Gastroesophageal sphincter (tissue), 4 donors: Measurements from ENCODE around the gene CAMKK1. TPM values are rescaled to one million over a fixed set of nuclear protein-coding genes. Genes with fewer than 3 reads are reported as not detected.
A peak's percentile ranks its signal among the peaks of the same experiment; 100 is the strongest.
"Not testable (repeated sequence)": the region's sequence is repeated elsewhere in the genome, so short reads cannot be mapped to it uniquely, and the experiment has no call there.

Experiments
- ATAC-seq: fragments of 150-250 bp; one replicate; pipeline ENCODE4 v1.9.1; 2016; ENCODE audit warnings: mild to moderate bottlenecking, moderate library complexity
- H3K27ac ChIP-seq, 4 donors: fragments of 200-600 bp; sonication (generic) in 3 of 4; 1 replicate in 3 of 4; 2 replicates in 1 of 4; pipeline ENCODE4 v1.5.1; 2016 to 2019
- H3K27me3 ChIP-seq: fragments of 200-600 bp; sonication (generic); one replicate; pipeline ENCODE4 v1.5.1; 2019
- H3K36me3 ChIP-seq, 2 donors: fragments of 200-600 bp; sonication (generic); one replicate each; pipeline ENCODE4 v1.5.1; 2019; ENCODE audit warnings: control low read depth in 1 of 2
- H3K4me1 ChIP-seq, 3 donors: fragments of 200-600 bp; sonication (generic); 1 replicate in 2 of 3; 2 replicates in 1 of 3; pipeline ENCODE4 v1.5.1; 2016 to 2019; ENCODE audit warnings: control low read depth in 2 of 3
- H3K4me3 ChIP-seq, 2 donors: fragments of 200-600 bp; sonication (generic); one replicate each; pipeline ENCODE4 v1.5.1; 2019; ENCODE audit warnings: mild to moderate bottlenecking in 1 of 2, moderate library complexity in 1 of 2
- H3K9me3 ChIP-seq, 3 donors: fragments of 200-600 bp; sonication (generic); one replicate each; pipeline ENCODE4 v1.5.1; 2017 to 2019; ENCODE audit warnings: control low read depth in 2 of 3
- CTCF ChIP-seq, 4 experiments: fragments of 200-600 bp in 2 of 4; fragments of 450-650 bp in 2 of 4; sonication (generic) in 1 of 4; IDR thresholded peaks; one replicate each; pipeline ENCODE4 v1.5.1; 2017 to 2019; ENCODE audit warnings: antibody characterized with exemption in 4 of 4, mild to moderate bottlenecking in 2 of 4, moderate library complexity in 2 of 4
- EP300 ChIP-seq: sonication (generic); formaldehyde crosslinking; IDR thresholded peaks from one replicate; pipeline ENCODE4 v1.6.1; 2017; ENCODE audit warnings: antibody characterized with exemption, mild to moderate bottlenecking
- POLR2A ChIP-seq, 2 donors: fragments of 450-650 bp; IDR thresholded peaks; one replicate each; pipeline ENCODE4 v1.6.1; 2017; ENCODE audit warnings: antibody characterized with exemption in 2 of 2, mild to moderate bottlenecking in 2 of 2, moderate library complexity in 1 of 2
- POLR2AphosphoS5 ChIP-seq: sonication (generic); formaldehyde crosslinking; IDR thresholded peaks from one replicate; pipeline ENCODE4 v1.6.1; 2017; ENCODE audit warnings: antibody characterized with exemption
- WGBS, 2 donors: methylation state at CpG; one replicate each; pipeline ENCODE4 v1.1.5; 2018; ENCODE audit warnings: low coverage in 1 of 2; 5-methylcytosine and 5-hydroxymethylcytosine counted together
- total RNA-seq, 4 donors: library from RNA; depleted of rRNA; stranded (reverse); fragments of >200 nt; gene quantifications; one replicate each; pipeline ENCODE4 v1.1.0, GENCODE V29; 2016

Gene CAMKK1
- total RNA-seq, 4 donors from 2014 or later = 3.4 to 7.1 (median 3.8) TPM

DNA sequence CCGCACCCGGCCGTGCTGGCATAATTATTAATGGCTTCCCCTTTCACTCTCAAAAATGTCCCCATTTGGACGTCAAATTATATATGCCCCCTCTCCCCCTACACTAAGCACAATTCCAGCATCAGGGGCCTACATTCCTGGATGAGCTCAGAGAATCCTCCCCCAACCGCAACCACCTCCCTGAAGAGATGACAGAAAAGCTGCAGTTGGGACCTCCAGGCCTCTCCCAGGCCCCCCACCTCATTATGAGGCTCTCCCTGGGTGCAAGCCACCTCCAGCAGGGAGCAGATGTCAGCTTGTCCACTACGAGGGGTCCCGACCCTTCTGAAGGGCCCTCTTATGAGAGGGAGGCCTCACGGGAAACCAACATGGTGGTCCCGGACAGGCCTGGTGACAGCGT, 28.3 kb downstream of the CAMKK1 start:
- ATAC-seq = no peak
- Histone ChIP-seq H3K4me3 (no peak overlapping the region), H3K4me1 (peaks cover 0 to 10% (median 0%) of the 10 kb centered on the region in 3 donors), H3K36me3 (peaks cover 0 to 33% of the 10 kb centered on the region in 2 donors), H3K9me3 (no peaks in the 10 kb centered on the region), H3K27ac (no peak overlapping the region), H3K27me3 (no peaks in the 10 kb centered on the region)
- WGBS, 2 donors = 90 to 100% methylated on average over 2 to 3 of the region's 10 CpGs
- TF ChIP-seq POLR2A (IDR thresholded peaks at IDR 0.05) (no peak), POLR2AphosphoS5 (no peak), EP300 (no peak), CTCF (IDR thresholded peaks at IDR 0.05) (no peak)

- H3K4me3 ChIP-seq = no peak overlapping the region
- peaks cover 0 to 26% of the 10 kb centered on the region in 2 donors for H3K36me3 ChIP-seq
- no peak for TF ChIP-seq EP300
- no peak for TF ChIP-seq POLR2AphosphoS5
- no peak for TF ChIP-seq CTCF (IDR thresholded peaks at IDR 0.05)
- no peak for TF ChIP-seq POLR2A (IDR thresholded peaks at IDR 0.05)
- H3K9me3 ChIP-seq = no peaks in the 10 kb centered on the region
- peaks cover 0 to 10% (median 0%) of the 10 kb centered on the region in 3 donors for H3K4me1 ChIP-seq
- 82 to 85% methylated on average over 7 to 9 of the region's 28 CpGs for WGBS, 2 donors
- no peak overlapping the region for H3K27ac ChIP-seq
- no peak for ATAC-seq
- no peaks in the 10 kb centered on the region for H3K27me3 ChIP-seq
Measured at GRCh38 chr17:3861761-3862681, 30.8 kb downstream of the CAMKK1 start.

DNA sequence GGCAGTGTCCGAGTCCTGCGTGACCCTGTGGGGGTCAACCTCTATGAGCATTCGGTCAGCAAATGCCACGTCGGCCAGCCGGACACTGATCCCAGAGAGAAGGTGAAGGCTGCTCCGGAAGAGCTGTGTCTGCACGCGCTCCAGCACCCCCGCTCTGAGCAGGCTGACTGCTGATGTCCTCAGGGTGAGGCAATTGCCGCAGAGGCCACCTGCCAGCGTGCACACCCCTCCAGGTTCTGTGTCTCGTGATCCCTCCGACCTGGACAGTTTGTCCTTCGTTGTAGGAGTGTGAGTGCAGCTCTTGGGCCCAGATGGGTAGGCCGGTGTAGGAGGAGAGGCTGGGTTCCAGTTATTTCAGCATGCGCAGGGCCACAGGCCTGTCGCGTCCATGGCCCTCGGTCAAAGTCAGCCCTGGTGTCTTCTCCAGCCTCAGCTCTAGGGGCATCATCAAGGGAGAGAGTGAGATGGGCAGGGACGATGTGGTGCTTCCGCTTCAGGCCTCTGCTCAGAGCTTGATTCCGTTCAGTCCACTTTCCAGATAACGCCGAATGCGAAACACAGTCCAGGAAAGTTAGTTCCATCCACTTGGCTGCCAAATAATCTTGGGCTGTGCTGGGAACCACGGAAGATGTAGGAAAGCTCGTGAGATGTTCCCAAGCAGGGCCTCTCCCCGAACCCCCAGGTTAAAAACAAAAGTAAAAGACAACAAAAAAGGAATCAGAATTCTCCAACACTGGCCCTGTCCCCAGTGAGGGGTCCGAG, 31.7 kb downstream of the CAMKK1 start:
- ATAC-seq = no peak
- 83 to 94% methylated on average over 7 to 11 of the region's 30 CpGs for WGBS, 2 donors
- no peaks in the 10 kb centered on the region for H3K9me3 ChIP-seq
- H3K27ac ChIP-seq = no peak overlapping the region
- H3K27me3 ChIP-seq = no peaks in the 10 kb centered on the region
- peaks cover 0 to 10% (median 0%) of the 10 kb centered on the region in 3 donors for H3K4me1 ChIP-seq
- no peak overlapping the region for H3K4me3 ChIP-seq
- peaks cover 0 to 26% of the 10 kb centered on the region in 2 donors for H3K36me3 ChIP-seq
- TF ChIP-seq POLR2AphosphoS5 (no peak), EP300 (no peak), POLR2A (IDR thresholded peaks at IDR 0.05) (no peak)

DNA sequence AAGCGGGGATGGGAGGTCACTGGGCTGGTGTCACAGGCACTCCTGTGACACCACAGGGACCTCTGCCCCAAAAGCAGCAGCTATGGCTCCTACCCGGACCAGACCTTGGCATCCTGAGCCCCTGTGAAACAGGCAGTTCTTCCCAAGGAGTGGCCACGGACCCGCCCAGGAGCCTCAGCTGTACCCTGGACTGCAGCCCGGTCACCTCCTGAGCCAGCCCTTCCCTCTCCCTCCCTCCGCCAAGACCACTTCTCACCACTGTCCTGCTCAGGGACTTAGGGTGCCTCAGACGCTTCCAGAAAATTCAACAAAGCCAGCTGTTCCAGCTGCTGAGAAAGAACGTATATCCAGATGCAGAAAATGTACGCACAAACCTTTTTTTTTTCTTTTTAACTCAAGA, 32.9 kb downstream of the CAMKK1 start:
- no peak for TF ChIP-seq POLR2A (IDR thresholded peaks at IDR 0.05)
- TF ChIP-seq POLR2AphosphoS5 = no peak
- Histone ChIP-seq H3K27ac (no peak overlapping the region), H3K4me3 (no peak overlapping the region), H3K36me3 (peaks cover 0 to 26% of the 10 kb centered on the region in 2 donors), H3K4me1 (peaks cover 0 to 4% (median 0%) of the 10 kb centered on the region in 3 donors), H3K9me3 (no peaks in the 10 kb centered on the region), H3K27me3 (no peaks in the 10 kb centered on the region)
- WGBS, 2 donors = 70 to 84% methylated on average over 7 of the region's 9 CpGs
- no peak for ATAC-seq

- ATAC-seq = no peak
- TF ChIP-seq POLR2AphosphoS5 (peak; percentile 18), CTCF (IDR thresholded peaks at IDR 0.05) (no peak)
- Histone ChIP-seq H3K27me3 (no peaks in the 10 kb centered on the region), H3K4me1 (no peaks in the 10 kb centered on the region), H3K9me3 (no peaks in the 10 kb centered on the region), H3K4me3 (no peak overlapping the region), H3K36me3 (peaks cover 0 to 26% of the 10 kb centered on the region in 2 donors), H3K27ac (no peak overlapping the region)
- WGBS, 2 donors = 72 to 93% methylated on average over 7 to 10 of the region's 16 CpGs
Measured at GRCh38 chr17:3857261-3858105, 35.4 kb downstream of the CAMKK1 start.

- not testable (repeated sequence) for ATAC-seq, H3K4me1 ChIP-seq
- WGBS, 2 donors = no CpG with 5 or more reads among the region's 36 CpGs
Measured at GRCh38 chr17:3854204-3854603, 38.6 kb downstream of the CAMKK1 start.

More at GRCh38 chr17:3854204-3854603, 38.6 kb downstream of the CAMKK1 start:
- not testable (repeated sequence) for H3K27ac ChIP-seq, H3K4me3 ChIP-seq, H3K9me3 ChIP-seq, H3K36me3 ChIP-seq, H3K27me3 ChIP-seq
